OCI-LY7 (cell line): ENCODE results near the gene SEMA3G.

Source experiments
- EZH2phosphoT487 ChIP-seq: fragments of 200-600 bp; sonication (generic); IDR thresholded peaks from 2 replicates; pipeline ENCODE4 v1.6.1; 2018; ENCODE audit warnings: low read depth, borderline replicate concordance, mild to moderate bottlenecking, mixed run types, antibody characterized with exemption, low read length, moderate library complexity, mixed read lengths
- TF ChIP-seq, protein P1 (sequence below): fragments of 200-600 bp; sonication (generic); conservative IDR thresholded peaks from 2 replicates; pipeline ENCODE4 v1.5.1; 2014; ENCODE audit warnings: mild to moderate bottlenecking, antibody characterized with exemption, low read length, moderate library complexity, mixed read lengths

GRCh38 chr3:52441091-52441771 is 3.7 kb downstream of the SEMA3G start:
- TF ChIP-seq, protein P1, sequence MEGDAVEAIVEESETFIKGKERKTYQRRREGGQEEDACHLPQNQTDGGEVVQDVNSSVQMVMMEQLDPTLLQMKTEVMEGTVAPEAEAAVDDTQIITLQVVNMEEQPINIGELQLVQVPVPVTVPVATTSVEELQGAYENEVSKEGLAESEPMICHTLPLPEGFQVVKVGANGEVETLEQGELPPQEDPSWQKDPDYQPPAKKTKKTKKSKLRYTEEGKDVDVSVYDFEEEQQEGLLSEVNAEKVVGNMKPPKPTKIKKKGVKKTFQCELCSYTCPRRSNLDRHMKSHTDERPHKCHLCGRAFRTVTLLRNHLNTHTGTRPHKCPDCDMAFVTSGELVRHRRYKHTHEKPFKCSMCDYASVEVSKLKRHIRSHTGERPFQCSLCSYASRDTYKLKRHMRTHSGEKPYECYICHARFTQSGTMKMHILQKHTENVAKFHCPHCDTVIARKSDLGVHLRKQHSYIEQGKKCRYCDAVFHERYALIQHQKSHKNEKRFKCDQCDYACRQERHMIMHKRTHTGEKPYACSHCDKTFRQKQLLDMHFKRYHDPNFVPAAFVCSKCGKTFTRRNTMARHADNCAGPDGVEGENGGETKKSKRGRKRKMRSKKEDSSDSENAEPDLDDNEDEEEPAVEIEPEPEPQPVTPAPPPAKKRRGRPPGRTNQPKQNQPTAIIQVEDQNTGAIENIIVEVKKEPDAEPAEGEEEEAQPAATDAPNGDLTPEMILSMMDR, result no peak
- TF ChIP-seq EZH2phosphoT487, result no peak
